Endothelial cell of umbilical vein (primary cell): ENCODE results near the gene SORT1.

Experiments used
- CTCF ChIP-seq, 2 donors: IDR thresholded peaks; 1 replicate in 1 of 2; 2 replicates in 1 of 2; pipeline ENCODE4 v1.5.1; 2011; ENCODE audit warnings: low read length in 2 of 2, mild to moderate bottlenecking in 2 of 2, moderate library complexity in 2 of 2, control low read depth in 1 of 2, inconsistent platforms in 1 of 2, low read depth in 1 of 2; ENCODE audit not compliant: insufficient read depth in 1 of 2; ENCODE audit errors: extremely low read depth in 1 of 2
- EZH2 ChIP-seq: IDR thresholded peaks from 2 replicates; pipeline ENCODE4 v1.6.1; 2012; ENCODE audit warnings: borderline replicate concordance, low read depth, mild to moderate bottlenecking, moderate library complexity, low read length, inconsistent platforms; ENCODE audit not compliant: severe bottlenecking
- POLR2A ChIP-seq: IDR thresholded peaks from 2 replicates; pipeline ENCODE4 v1.6.1; 2012; ENCODE audit warnings: low read depth, mild to moderate bottlenecking, control low read depth, low read length
- POLR2AphosphoS5 ChIP-seq: IDR thresholded peaks from 2 replicates; pipeline ENCODE4 v1.6.1; 2012; ENCODE audit warnings: low read depth, mild to moderate bottlenecking, control low read depth, low read length, moderate library complexity; ENCODE audit not compliant: insufficient read depth

GRCh38 chr1:109335091-109335490, 62.6 kb downstream of the SORT1 start:
- no peak for TF ChIP-seq CTCF (IDR thresholded peaks at IDR 0.05; ENCODE audit: extremely low read depth in 1 of 2, insufficient read depth in 1 of 2, low read depth in 1 of 2, low read length in 2 of 2)
- TF ChIP-seq POLR2AphosphoS5: no peak
- TF ChIP-seq POLR2A: no peak
- TF ChIP-seq EZH2: no peak
